Measurements from ENCODE around the gene EHF. TPM values are rescaled to one million over a fixed set of nuclear protein-coding genes. Genes with fewer than 3 reads are reported as not detected.

EHF gene
- total and polyA plus RNA-seq, 9 donors: 0.06 to 102 (median 5.9) TPM; not detected in 1

- DNase-seq: no peak
- TF ChIP-seq CTCF (IDR thresholded peaks at IDR 0.05): no peak
- TF ChIP-seq POLR2A (IDR thresholded peaks at IDR 0.05): no peak
- TF ChIP-seq EP300 (IDR thresholded peaks at IDR 0.05): no peak
- Histone ChIP-seq H3K4me1 (ENCODE audit: insufficient read depth) (no peaks in the 10 kb centered on the region), H3K36me3 (no peaks in the 10 kb centered on the region), H3K9me3 (no peaks in the 10 kb centered on the region), H3K27ac (no peak overlapping the region), H3K27me3 (no peaks in the 10 kb centered on the region), H3K4me3 (no peak overlapping the region)
- intact Hi-C loops (cut with DNase I): no loop called here
- WGBS, 3 donors: 68 to 75% (median 71%) methylated on average over 3 of the region's 3 CpGs
Measured at GRCh38 chr11:34651551-34651950, 30.7 kb downstream of the EHF start.

GRCh38 chr11:34652191-34652973 is 31.5 kb downstream of the EHF start:
- whole genome bisulfite sequencing, 3 donors: 66 to 79% (median 71%) methylated on average over 6 of the region's 6 CpGs
- no peaks in the 10 kb centered on the region for H3K36me3 ChIP-seq
- H3K27ac ChIP-seq: no peak overlapping the region

DNA sequence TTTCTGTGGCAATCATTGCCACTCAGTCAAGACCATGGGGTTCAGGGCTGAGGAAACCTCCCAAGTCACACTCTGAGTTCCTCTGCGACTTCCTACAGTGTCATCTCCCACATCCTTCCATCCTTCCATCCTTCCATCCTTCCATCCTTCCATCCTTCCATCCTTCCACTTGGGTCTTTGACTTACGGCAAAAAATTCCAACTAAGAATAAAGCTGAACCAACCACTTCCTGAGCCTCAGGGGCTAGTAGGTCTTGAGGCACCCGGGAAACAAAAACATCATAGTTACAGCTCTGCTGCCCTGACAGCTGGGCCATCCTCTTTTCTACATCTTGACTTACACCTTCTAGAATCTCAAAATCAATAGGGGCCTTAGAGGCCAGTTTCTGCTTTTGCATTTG is 32.1 kb downstream of the EHF start:
- H3K27me3 ChIP-seq: no peaks in the 10 kb centered on the region
- no peaks in the 10 kb centered on the region for H3K36me3 ChIP-seq
- intact Hi-C loops (cut with DNase I): no loop called here
- no peaks in the 10 kb centered on the region for H3K4me1 ChIP-seq (ENCODE audit: insufficient read depth)
- H3K9me3 ChIP-seq: no peaks in the 10 kb centered on the region
- H3K4me3 ChIP-seq: no peak overlapping the region
- TF ChIP-seq POLR2A (IDR thresholded peaks at IDR 0.05): no peak
- H3K27ac ChIP-seq: no peak overlapping the region
- no peak for DNase-seq
- WGBS, 3 donors: 78 to 86% (median 84%) methylated on average over 3 of the region's 3 CpGs

More at GRCh38 chr11:34652191-34652973, 31.5 kb downstream of the EHF start:
- TF ChIP-seq EP300 (IDR thresholded peaks at IDR 0.05) (no peak), CTCF (IDR thresholded peaks at IDR 0.05) (no peak), POLR2A (IDR thresholded peaks at IDR 0.05) (no peak)
- no peak overlapping the region for H3K4me3 ChIP-seq
- H3K4me1 ChIP-seq (ENCODE audit: insufficient read depth): no peaks in the 10 kb centered on the region
- DNase-seq: no peak
- H3K27me3 ChIP-seq: no peaks in the 10 kb centered on the region
- H3K9me3 ChIP-seq: no peaks in the 10 kb centered on the region
- intact Hi-C loops (cut with DNase I): no loop called here

DNA sequence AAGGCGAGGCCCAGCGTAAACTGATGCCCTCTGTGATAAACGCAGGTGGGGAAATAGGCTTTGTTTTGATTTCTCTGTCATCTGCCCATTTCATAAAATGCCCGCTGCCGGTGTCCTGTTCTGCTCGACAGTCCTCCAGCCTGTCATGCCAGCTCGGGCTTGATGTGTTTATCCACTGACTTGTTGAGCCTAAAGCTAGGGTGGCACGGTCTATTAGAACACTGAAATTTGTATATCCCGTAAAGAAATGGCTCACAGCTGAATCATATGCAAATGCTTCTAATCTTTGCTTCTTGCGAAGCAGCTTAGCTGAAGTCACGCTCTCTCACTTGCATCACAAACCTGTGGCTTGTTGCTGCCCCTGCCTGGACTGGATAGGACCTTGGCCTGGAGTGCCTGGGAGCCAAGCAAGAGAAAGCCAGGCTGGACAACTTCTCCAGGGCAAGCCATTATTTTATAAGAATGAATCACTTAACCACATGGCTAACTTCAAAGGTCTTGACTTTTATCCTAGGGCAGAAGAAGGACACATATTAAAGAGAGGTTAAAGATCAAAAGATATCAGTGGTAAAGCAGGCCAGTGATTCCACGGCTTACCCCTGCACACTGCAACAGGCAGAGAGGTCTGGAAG is 33.1 kb downstream of the EHF start:
- Histone ChIP-seq H3K27me3 (no peaks in the 10 kb centered on the region), H3K27ac (no peak overlapping the region), H3K36me3 (no peaks in the 10 kb centered on the region), H3K9me3 (no peaks in the 10 kb centered on the region), H3K4me1 (ENCODE audit: insufficient read depth) (no peaks in the 10 kb centered on the region), H3K4me3 (no peak overlapping the region)
- 79 to 81% (median 79%) methylated on average over 12 of the region's 12 CpGs for WGBS, 3 donors
- intact Hi-C loops (cut with DNase I): no loop called here
- TF ChIP-seq CTCF (IDR thresholded peaks at IDR 0.05): no peak
- TF ChIP-seq POLR2A (IDR thresholded peaks at IDR 0.05): no peak
- no peak for TF ChIP-seq EP300 (IDR thresholded peaks at IDR 0.05)
- no peak for DNase-seq

All from ovary (tissue), 9 donors.